Neural crest cell (in vitro differentiated cells): ENCODE data around the gene ICA1. TPM values are rescaled to one million over a fixed set of nuclear protein-coding genes. Genes with fewer than 3 reads are reported as not detected.

ENCODE experiments used
- DNase-seq: peaks from one replicate; pipeline ENCODE4 v3.0.0; 2021; ENCODE audit warnings: low read depth, mixed read lengths, low spot score
- H3K27ac Mint-ChIP-seq: one replicate; pipeline ENCODE4 v1.8.0; 2021; ENCODE audit warnings: mild to moderate bottlenecking, mixed read lengths; ENCODE audit not compliant: unreplicated experiment
- H3K27me3 Mint-ChIP-seq: 2 replicates; pipeline ENCODE4 v1.8.0; 2021; ENCODE audit warnings: low read depth, mild to moderate bottlenecking, mixed read lengths
- H3K36me3 Mint-ChIP-seq: 2 replicates; pipeline ENCODE4 v1.8.0; 2021; ENCODE audit warnings: low read depth, mild to moderate bottlenecking, mixed read lengths
- H3K4me1 Mint-ChIP-seq: 2 replicates; pipeline ENCODE4 v1.8.0; 2021; ENCODE audit warnings: mixed read lengths
- H3K4me3 Mint-ChIP-seq: one replicate; pipeline ENCODE4 v1.8.0; 2021; ENCODE audit warnings: mild to moderate bottlenecking, mixed read lengths
- H3K9me3 Mint-ChIP-seq: 2 replicates; pipeline ENCODE4 v1.8.0; 2021; ENCODE audit warnings: mixed read lengths
- CTCF ChIP-seq: fragments of 200-600 bp; sonication (generic); conservative IDR thresholded peaks from 2 replicates; pipeline ENCODE4 v1.5.0; 2021; ENCODE audit warnings: antibody characterized with exemption, mild to moderate bottlenecking
- total RNA-seq: library from RNA; stranded (reverse); gene quantifications from 2 replicates; pipeline ENCODE4 v1.2.1, GENCODE V29; 2021

ICA1 gene
- total RNA-seq, 1 donor from 2014 or later = 4.2 TPM

DNA sequence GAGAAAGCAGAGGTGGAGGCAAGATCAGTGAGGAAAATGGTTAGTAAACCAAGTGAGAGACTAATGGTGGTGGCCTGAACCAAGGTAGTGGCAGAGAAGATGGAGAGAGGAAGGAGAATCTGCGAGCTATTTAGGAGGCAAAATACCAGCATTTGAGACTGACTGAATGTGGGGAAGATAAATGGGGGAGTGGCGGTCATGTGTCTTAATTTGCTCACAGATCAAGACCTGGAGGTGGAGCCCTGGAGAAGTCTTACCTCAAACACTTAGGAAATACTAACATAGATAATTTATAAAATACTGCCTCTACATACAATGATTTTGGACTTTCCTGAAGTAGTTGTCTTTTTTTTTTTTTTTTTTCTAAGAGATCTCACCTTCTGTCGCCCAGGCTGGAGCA, 34.7 kb downstream of the ICA1 start:
- TF ChIP-seq CTCF = no peak
- H3K27ac Mint-ChIP-seq = no peak overlapping the region
- H3K27me3 Mint-ChIP-seq = no peaks in the 10 kb centered on the region
- H3K4me3 Mint-ChIP-seq = no peak overlapping the region
- H3K4me1 Mint-ChIP-seq = peaks cover 9% of the 10 kb centered on the region
- no peaks in the 10 kb centered on the region for H3K36me3 Mint-ChIP-seq
- no peaks in the 10 kb centered on the region for H3K9me3 Mint-ChIP-seq
- DNase-seq = no peak

- Mint-ChIP-seq H3K4me1 (peaks cover 16% of the 10 kb centered on the region), H3K27me3 (no peaks in the 10 kb centered on the region), H3K9me3 (no peaks in the 10 kb centered on the region), H3K27ac (no peak overlapping the region), H3K4me3 (no peak overlapping the region), H3K36me3 (no peaks in the 10 kb centered on the region)
- no peak for DNase-seq
- no peak for TF ChIP-seq CTCF
Observed at GRCh38 chr7:8226501-8226900, 35.5 kb downstream of the ICA1 start.

- H3K9me3 Mint-ChIP-seq = no peaks in the 10 kb centered on the region
- H3K27ac Mint-ChIP-seq = peak overlapping the region; percentile 93
- DNase-seq = no peak
- no peaks in the 10 kb centered on the region for H3K36me3 Mint-ChIP-seq
- TF ChIP-seq CTCF = no peak
- peak overlapping the region; percentile 28 for H3K4me3 Mint-ChIP-seq
- H3K4me1 Mint-ChIP-seq = peaks cover 38% of the 10 kb centered on the region
- H3K27me3 Mint-ChIP-seq = no peaks in the 10 kb centered on the region
Observed at GRCh38 chr7:8221567-8221966, 40.4 kb downstream of the ICA1 start.

GRCh38 chr7:8221101-8221495, 40.9 kb downstream of the ICA1 start:
- peak overlapping the region; percentile 93 for H3K27ac Mint-ChIP-seq
- peak overlapping the region; percentile 28 for H3K4me3 Mint-ChIP-seq
- no peaks in the 10 kb centered on the region for H3K27me3 Mint-ChIP-seq
- no peaks in the 10 kb centered on the region for H3K9me3 Mint-ChIP-seq
- H3K4me1 Mint-ChIP-seq = peaks cover 38% of the 10 kb centered on the region
- no peaks in the 10 kb centered on the region for H3K36me3 Mint-ChIP-seq
- DNase-seq = no peak
- TF ChIP-seq CTCF = no peak

DNA sequence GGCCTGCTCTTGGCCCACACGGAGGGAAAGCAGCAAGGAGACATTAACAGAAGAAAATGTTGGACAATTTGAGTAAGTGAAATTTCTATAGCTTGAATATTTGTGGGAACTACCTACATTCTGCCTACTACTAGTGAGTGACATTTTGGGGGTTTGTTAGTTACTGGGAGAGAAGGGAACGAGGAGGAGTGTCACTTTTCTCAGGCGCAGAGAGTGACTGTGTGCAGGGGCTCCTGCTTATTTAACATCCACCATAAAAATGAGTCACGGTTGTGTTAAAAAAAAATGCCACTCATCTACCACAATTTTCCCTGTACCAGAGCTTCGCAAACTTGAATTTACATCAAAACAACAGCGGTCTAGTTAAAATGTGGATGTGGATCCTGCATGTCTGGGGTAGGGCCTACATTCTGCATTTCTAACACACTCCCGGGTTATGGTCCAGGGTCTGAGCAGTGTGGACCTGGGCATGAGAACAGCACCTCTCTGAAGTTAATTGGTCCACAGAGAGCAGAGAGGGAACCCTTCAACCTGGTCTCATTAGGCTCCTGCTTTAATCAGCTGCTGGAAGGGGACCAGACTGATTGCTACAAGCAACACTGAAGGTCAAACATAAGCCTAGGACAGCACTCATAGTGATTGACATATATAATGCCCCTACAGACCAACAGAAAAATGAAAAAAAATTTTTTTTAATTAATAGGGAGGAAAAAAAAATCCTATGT, 41.4 kb downstream of the ICA1 start:
- no peaks in the 10 kb centered on the region for H3K27me3 Mint-ChIP-seq

More for the DNA sequence above, 41.4 kb downstream of the ICA1 start:
- no peak for TF ChIP-seq CTCF
- Mint-ChIP-seq H3K27ac (peak overlapping the region; percentile 85), H3K4me3 (peak overlapping the region; percentile 40), H3K36me3 (no peaks in the 10 kb centered on the region), H3K9me3 (no peaks in the 10 kb centered on the region), H3K4me1 (peaks cover 38% of the 10 kb centered on the region)
- DNase-seq = no peak
